ENCODE results near the gene ACLY.
"Not testable (repeated sequence)": the region's sequence is repeated elsewhere in the genome, so short reads cannot be mapped to it uniquely, and the experiment has no call there.

The ACLY gene

GRCh38 chr17:41829961-41830360 is 88.8 kb downstream of the ACLY start:
- not testable (repeated sequence) for DNase-seq (ENCODE audit: low spot score)

- no peak for DNase-seq (ENCODE audit: low spot score)
Observed at GRCh38 chr17:41825175-41825845, 93.4 kb downstream of the ACLY start.

DNA sequence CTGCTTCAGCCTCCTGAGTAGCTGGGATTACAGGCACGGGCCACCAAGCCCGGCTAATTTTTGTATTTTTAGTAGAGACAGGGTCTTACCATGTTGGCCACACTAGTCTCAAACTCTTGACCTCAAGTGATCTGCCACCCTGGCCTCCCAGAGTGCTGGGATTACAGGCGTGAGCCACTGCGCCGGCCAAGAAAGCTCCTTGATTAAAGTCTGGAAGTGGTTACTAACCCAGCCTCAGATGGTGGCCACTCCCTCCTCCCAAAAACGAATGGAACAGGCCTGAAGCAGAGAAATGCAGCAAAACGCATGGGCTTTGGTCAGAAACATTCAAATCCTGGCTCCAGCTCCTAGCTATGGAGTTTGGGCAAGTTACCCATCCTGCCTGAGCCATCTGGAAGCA is 94.7 kb downstream of the ACLY start:
- no peak for DNase-seq (ENCODE audit: low spot score)

GRCh38 chr17:41823580-41823979 is 95.2 kb downstream of the ACLY start:
- no peak for DNase-seq (ENCODE audit: low spot score)

GRCh38 chr17:41823141-41823524 is 95.6 kb downstream of the ACLY start:
- DNase-seq (ENCODE audit: low spot score) = no peak

- DNase-seq (ENCODE audit: low spot score) = no peak
Observed at GRCh38 chr17:41822216-41823140, 96.3 kb downstream of the ACLY start.

GRCh38 chr17:41821776-41822175 is 97.0 kb downstream of the ACLY start:
- DNase-seq (ENCODE audit: low spot score) = no peak

DNA sequence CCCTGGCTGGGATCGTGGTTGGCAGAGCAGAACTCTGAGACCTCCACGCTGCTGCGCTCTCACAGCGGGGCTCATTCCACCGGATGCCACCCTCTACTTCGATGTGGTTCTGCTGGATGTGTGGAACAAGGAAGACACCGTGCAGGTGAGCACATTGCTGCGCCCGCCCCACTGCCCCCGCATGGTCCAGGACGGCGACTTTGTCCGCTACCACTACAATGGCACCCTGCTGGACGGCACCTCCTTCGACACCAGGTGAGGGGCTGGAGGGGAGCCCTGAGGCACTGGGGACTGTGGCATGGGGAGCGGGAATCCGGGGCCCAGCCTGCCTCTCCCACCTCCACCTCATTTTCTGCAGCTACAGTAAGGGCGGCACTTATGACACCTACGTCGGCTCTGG is 100.7 kb downstream of the ACLY start:
- DNase-seq (ENCODE audit: low spot score) = no peak

Data from D341Med (cell line).